HG03575 (cell line): ENCODE measurements around the gene NAA60.
"Not testable (repeated sequence)": the region's sequence is repeated elsewhere in the genome, so short reads cannot be mapped to it uniquely, and the experiment has no call there.

ENCODE experiments used
- ATAC-seq: cut with Tn5 transposase; IDR thresholded peaks from one replicate; pipeline ENCODE4 v1.9.1; 2021; ENCODE audit not compliant: unreplicated experiment, insufficient number of reproducible peaks, low FRiP score; ENCODE audit errors: extremely low read depth

The NAA60 gene

GRCh38 chr16:3497771-3498170 is 54.3 kb downstream of the NAA60 start:
- no peak for ATAC-seq

- ATAC-seq: no peak
These were observed 55.5 kb downstream of the NAA60 start for GRCh38 chr16:3498988-3499387.

GRCh38 chr16:3501412-3501761 is 57.9 kb downstream of the NAA60 start:
- not testable (repeated sequence) for ATAC-seq

- no peak for ATAC-seq
These were observed 58.4 kb downstream of the NAA60 start for GRCh38 chr16:3501783-3502400.

GRCh38 chr16:3503523-3503922 is 60.0 kb downstream of the NAA60 start:
- no peak for ATAC-seq

- ATAC-seq: no peak
These were observed 65.3 kb downstream of the NAA60 start for GRCh38 chr16:3508736-3509135.

GRCh38 chr16:3509470-3509928 is 66.0 kb downstream of the NAA60 start:
- no peak for ATAC-seq

- ATAC-seq: no peak
These were observed 66.9 kb downstream of the NAA60 start for GRCh38 chr16:3510416-3510815.

GRCh38 chr16:3511286-3512180 is 68.1 kb downstream of the NAA60 start:
- no peak for ATAC-seq

- ATAC-seq: no peak
These were observed 70.6 kb downstream of the NAA60 start for GRCh38 chr16:3513892-3514583.

- ATAC-seq: no peak
These were observed 71.1 kb downstream of the NAA60 start for GRCh38 chr16:3514621-3515020.

GRCh38 chr16:3515897-3516296 is 72.4 kb downstream of the NAA60 start:
- ATAC-seq: no peak

- no peak for ATAC-seq
These were observed 75.0 kb downstream of the NAA60 start for GRCh38 chr16:3518292-3518985.

- ATAC-seq: no peak
These were observed 75.5 kb downstream of the NAA60 start for GRCh38 chr16:3518986-3519348.

- ATAC-seq: no peak
These were observed 76.1 kb downstream of the NAA60 start for GRCh38 chr16:3519581-3519980.

GRCh38 chr16:3520413-3520812 is 76.9 kb downstream of the NAA60 start:
- ATAC-seq: no peak

- ATAC-seq: no peak
These were observed 77.4 kb downstream of the NAA60 start for GRCh38 chr16:3520841-3521240.

- ATAC-seq: no peak
These were observed 79.8 kb downstream of the NAA60 start for GRCh38 chr16:3523281-3523680.

GRCh38 chr16:3525951-3526350 is 82.5 kb downstream of the NAA60 start:
- ATAC-seq: no peak
